HepG2 (cell line): ENCODE data around the gene SERPINE2. TPM values are rescaled to one million over a fixed set of nuclear protein-coding genes. Genes with fewer than 3 reads are reported as not detected.
A peak's percentile ranks its signal among the peaks of the same experiment; 100 is the strongest.

Source experiments
- ATAC-seq: fragments of 200-7000 bp; cut with Tn5 transposase; 3 replicates; pipeline ENCODE4 v1.9.1; 2020; ENCODE audit warnings: mild to moderate bottlenecking, moderate library complexity
- BruUV-seq: library from RNA; stranded (reverse); fragments of 400-500 nt; replicated peaks from 2 replicates; lab custom pipeline; 2021; lab: Mats Ljungman, UMichigan
- CTCF ChIA-PET: fragments of 300-600 bp; formaldehyde crosslinking; extraction: SDS; loops from one replicate; lab custom pipeline; 2021; ENCODE audit warnings: low total read pairs, inconsistent platforms, low intra/inter-chr PET ratio; lab: Yijun Ruan, JAX
- POLR2A ChIA-PET: fragments of 350-600 bp; sonication (Branson Sonifier 250); formaldehyde crosslinking; loops from one replicate; lab custom pipeline; 2020; ENCODE audit warnings: antibody characterized with exemption, inconsistent platforms; lab: Yijun Ruan, JAX
- DNase-seq: peaks from one replicate; pipeline ENCODE4 v3.0.0-alpha.2; 2015; ENCODE audit warnings: low spot score
- FAIRE-seq: peaks from 3 replicates; lab custom pipeline; 2011; peaks lifted over from hg19 to GRCh38; lab: Jason Lieb, UNC
- H2AFZ ChIP-seq: one replicate; pipeline ENCODE4 v1.6.1; 2011; ENCODE audit warnings: low read length, inconsistent platforms
- H3K27ac ChIP-seq: fragments of 300-600 bp; 3 replicates; pipeline ENCODE4 v1.8.0; 2011; ENCODE audit warnings: mixed run types, mild to moderate bottlenecking, mixed read lengths, low read length, inconsistent platforms; ENCODE audit not compliant: insufficient read depth; ENCODE audit errors: extremely low read length
- H3K27me3 ChIP-seq, 2 experiments: fragments of 200-600 bp in 1 of 2; 2 replicates in 1 of 2; 3 replicates in 1 of 2; pipeline versions ENCODE4 v1.6.0 to v1.8.0; 2011; ENCODE audit warnings: low read length in 2 of 2, mild to moderate bottlenecking in 2 of 2, moderate library complexity in 2 of 2, inconsistent platforms in 1 of 2; ENCODE audit not compliant: insufficient read depth in 2 of 2, control insufficient read depth in 1 of 2
- H3K36me3 ChIP-seq, 2 experiments: fragments of 200-600 bp in 1 of 2; replicated peaks in 1 of 2; 2 replicates in 1 of 2; 3 replicates in 1 of 2; pipeline versions ENCODE4 v1.5.1 to v1.8.0; 2011; ENCODE audit warnings: low read length in 2 of 2, inconsistent platforms in 1 of 2; ENCODE audit not compliant: insufficient read depth in 2 of 2, control insufficient read depth in 1 of 2
- H3K4me1 ChIP-seq: 2 replicates; pipeline ENCODE4 v1.5.1; 2012; ENCODE audit warnings: low read length, inconsistent platforms; ENCODE audit not compliant: insufficient read depth
- H3K4me2 ChIP-seq: 2 replicates; pipeline ENCODE4 v1.6.0; 2011; ENCODE audit warnings: low read depth, low read length, inconsistent platforms
- H3K4me3 ChIP-seq, 3 experiments: fragments of 200-600 bp in 1 of 3; sonication (generic), shearing (Covaris generic) in 1 of 3; replicated peaks in 1 of 3; 2 replicates each; pipeline ENCODE4 v1.5.1; 2011 to 2016; ENCODE audit warnings: low read length in 3 of 3, inconsistent platforms in 2 of 3, low read depth in 2 of 3, mild to moderate bottlenecking in 2 of 3, control low read depth in 1 of 3, mixed read lengths in 1 of 3; ENCODE audit not compliant: insufficient read depth in 1 of 3
- H3K79me2 ChIP-seq: one replicate; pipeline ENCODE4 v1.6.1; 2011; ENCODE audit warnings: low read length, inconsistent platforms; ENCODE audit not compliant: insufficient read depth
- H3K9ac ChIP-seq: 2 replicates; pipeline ENCODE4 v1.6.0; 2011; ENCODE audit warnings: mild to moderate bottlenecking, low read depth, low read length, inconsistent platforms; ENCODE audit not compliant: insufficient read depth
- H3K9me3 ChIP-seq: 2 replicates; pipeline ENCODE4 v1.5.1; 2012; ENCODE audit warnings: mild to moderate bottlenecking, low read length
- H4K20me1 ChIP-seq: 2 replicates; pipeline ENCODE4 v1.6.0; 2011; ENCODE audit warnings: inconsistent platforms, mild to moderate bottlenecking, low read length, moderate library complexity; ENCODE audit not compliant: insufficient read depth
- WGBS: methylation state at CpG from one replicate; pipeline ENCODE4 v1.1.6; 2017; ENCODE audit warnings: low lambda C conversion rate; 5-methylcytosine and 5-hydroxymethylcytosine counted together
- in situ Hi-C: cut with HindIII; loops from 2 replicates; pipeline ENCODE4 v1.10.0; 2017; ENCODE audit warnings: low pct_unique_long_range_greater_than_20kb; ENCODE audit not compliant: extremely low pct_ligation_motif_present
- intact Hi-C: fragments of 100-400 bp; cut with micrococcal nuclease; formaldehyde crosslinking; loops from one replicate; pipeline ENCODE4 v1.10.0; 2022; ENCODE audit not compliant: unreplicated experiment
- polyA plus RNA-seq, 8 experiments: library from polyadenylated mRNA; depleted of rRNA in 3 of 8; stranded (reverse) in 7 of 8; unstranded in 1 of 8; fragments of >200 nt; fragmentation: Illumina TruSeq in 4 of 8; extraction: Trizol in 4 of 8; gene quantifications; 2 replicates each; pipeline versions ENCODE4 v1.2.1 to v1.2.3, GENCODE V29; 2011 to 2016; ENCODE audit warnings: low read depth in 4 of 8, missing spikeins in 1 of 8, mixed read lengths in 1 of 8; ENCODE audit not compliant: insufficient read depth in 1 of 8
- total RNA-seq, 5 experiments: library from RNA; depleted of rRNA; stranded (reverse); fragments of >200 nt; fragmentation: Illumina TruSeq; extraction: Trizol; gene quantifications; 2 replicates each; pipeline ENCODE4 v1.2.3, GENCODE V29; 2016; ENCODE audit warnings: low read depth in 1 of 5
- TF ChIP-seq, protein P1 (sequence below): sonication (generic); formaldehyde crosslinking; IDR thresholded peaks from 2 replicates; pipeline ENCODE4 v1.8.1; 2022; ENCODE audit warnings: mild to moderate bottlenecking, missing genetic modification reagents
- TF ChIP-seq, protein P2 (sequence below): fragments of 450-650 bp; IDR thresholded peaks from 2 replicates; pipeline ENCODE4 v1.6.1; 2016
- TF ChIP-seq, protein P3 (sequence below): sonication (generic); formaldehyde crosslinking; IDR thresholded peaks from 2 replicates; pipeline ENCODE4 v1.4.0; 2020; ENCODE audit warnings: mild to moderate bottlenecking, low read depth, missing genetic modification reagents
- TF ChIP-seq, protein P4 (sequence below): sonication (generic); formaldehyde crosslinking; IDR thresholded peaks from 2 replicates; pipeline ENCODE4 v1.5.1; 2020; ENCODE audit warnings: missing genetic modification reagents, mild to moderate bottlenecking, borderline replicate concordance
- TF ChIP-seq, protein P5 (sequence below): sonication (generic); formaldehyde crosslinking; IDR thresholded peaks from 2 replicates; pipeline ENCODE4 v1.5.1; 2020; ENCODE audit warnings: missing genetic modification reagents, mild to moderate bottlenecking, borderline replicate concordance

The SERPINE2 gene
- total and polyA plus RNA-seq, 2 of the 13 experiments (the other 11 are each of a cell fraction or from before 2014, with no cell fraction given): 7.9 to 18.1 TPM

DNA sequence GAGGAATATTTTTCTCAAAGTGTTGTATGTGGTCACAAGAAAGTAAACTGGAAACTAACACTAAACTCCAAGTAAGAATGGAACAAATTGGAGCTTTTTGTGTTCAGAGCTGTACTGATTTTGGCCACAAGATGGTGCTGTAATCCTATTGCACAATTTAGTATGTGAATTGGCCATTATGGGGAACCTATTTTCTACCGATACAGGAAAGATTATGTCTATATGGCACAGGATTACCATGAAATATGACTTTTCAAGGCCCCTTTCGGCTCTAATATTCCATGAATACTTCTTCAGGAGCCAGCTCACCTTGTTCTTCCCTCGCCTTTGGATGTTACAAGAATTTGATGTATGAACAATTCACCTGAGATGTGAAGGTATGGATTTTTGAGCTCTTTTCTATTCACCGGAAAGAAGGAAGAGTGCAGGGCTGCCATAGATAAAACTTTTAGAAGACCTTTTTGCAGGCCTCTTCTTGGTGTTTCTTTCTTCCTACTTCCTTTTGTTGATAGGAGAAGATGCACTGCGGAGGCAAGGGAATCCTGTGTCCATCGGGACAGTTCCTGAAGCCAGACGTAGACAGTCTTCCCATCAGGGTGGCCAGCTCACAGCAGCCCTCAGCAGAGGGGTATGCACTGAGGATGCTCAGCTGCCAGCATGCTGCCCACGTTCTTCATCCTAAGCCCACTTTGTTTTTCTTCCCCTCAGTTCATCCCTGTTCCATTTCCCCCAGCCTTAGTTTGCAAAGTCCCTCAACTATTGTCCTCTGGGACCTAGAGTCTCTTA lies 68.5 kb downstream of the SERPINE2 start (continued):
- TF ChIP-seq, protein P1, sequence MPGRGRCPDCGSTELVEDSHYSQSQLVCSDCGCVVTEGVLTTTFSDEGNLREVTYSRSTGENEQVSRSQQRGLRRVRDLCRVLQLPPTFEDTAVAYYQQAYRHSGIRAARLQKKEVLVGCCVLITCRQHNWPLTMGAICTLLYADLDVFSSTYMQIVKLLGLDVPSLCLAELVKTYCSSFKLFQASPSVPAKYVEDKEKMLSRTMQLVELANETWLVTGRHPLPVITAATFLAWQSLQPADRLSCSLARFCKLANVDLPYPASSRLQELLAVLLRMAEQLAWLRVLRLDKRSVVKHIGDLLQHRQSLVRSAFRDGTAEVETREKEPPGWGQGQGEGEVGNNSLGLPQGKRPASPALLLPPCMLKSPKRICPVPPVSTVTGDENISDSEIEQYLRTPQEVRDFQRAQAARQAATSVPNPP (CRISPR knock-in tag): no peak

DNA sequence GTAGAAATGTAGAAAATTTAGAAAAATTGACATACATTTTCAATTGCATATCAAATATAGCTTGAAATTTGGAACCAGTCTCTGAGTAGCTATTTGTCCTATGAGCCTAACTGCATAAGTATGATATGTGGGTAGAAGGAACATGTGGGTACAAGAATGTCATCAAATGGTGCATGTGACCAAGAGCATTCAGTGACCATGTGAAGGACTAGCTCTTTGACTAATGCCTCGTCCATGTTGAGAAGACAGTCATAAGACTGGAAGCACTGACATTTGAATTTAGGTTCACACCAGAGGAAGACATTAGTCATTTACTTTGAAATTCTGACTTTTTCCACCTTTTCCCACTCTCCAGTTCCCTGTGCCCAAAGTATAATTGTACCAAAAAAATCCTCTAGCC lies 69.2 kb downstream of the SERPINE2 start:
- TF ChIP-seq, protein P2, sequence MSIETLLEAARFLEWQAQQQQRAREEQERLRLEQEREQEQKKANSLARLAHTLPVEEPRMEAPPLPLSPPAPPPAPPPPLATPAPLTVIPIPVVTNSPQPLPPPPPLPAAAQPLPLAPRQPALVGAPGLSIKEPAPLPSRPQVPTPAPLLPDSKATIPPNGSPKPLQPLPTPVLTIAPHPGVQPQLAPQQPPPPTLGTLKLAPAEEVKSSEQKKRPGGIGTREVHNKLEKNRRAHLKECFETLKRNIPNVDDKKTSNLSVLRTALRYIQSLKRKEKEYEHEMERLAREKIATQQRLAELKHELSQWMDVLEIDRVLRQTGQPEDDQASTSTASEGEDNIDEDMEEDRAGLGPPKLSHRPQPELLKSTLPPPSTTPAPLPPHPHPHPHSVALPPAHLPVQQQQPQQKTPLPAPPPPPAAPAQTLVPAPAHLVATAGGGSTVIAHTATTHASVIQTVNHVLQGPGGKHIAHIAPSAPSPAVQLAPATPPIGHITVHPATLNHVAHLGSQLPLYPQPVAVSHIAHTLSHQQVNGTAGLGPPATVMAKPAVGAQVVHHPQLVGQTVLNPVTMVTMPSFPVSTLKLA: peak; percentile 46; the same call in 1 of the 2 replicates
- TF ChIP-seq, protein P3, sequence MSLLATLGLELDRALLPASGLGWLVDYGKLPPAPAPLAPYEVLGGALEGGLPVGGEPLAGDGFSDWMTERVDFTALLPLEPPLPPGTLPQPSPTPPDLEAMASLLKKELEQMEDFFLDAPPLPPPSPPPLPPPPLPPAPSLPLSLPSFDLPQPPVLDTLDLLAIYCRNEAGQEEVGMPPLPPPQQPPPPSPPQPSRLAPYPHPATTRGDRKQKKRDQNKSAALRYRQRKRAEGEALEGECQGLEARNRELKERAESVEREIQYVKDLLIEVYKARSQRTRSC: no peak
- TF ChIP-seq, protein P4, sequence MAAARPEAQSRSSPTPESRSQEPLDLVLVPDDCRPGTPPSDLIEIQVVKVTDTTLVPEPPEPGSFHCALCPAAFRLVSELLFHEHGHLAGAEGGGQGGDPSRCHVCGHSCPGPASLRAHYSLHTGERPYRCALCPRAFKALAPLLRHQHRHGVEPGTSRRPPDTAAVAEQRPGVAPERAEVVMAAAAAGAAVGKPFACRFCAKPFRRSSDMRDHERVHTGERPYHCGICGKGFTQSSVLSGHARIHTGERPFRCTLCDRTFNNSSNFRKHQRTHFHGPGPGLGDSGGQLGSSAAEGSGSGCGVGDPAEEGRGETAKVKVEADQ (CRISPR knock-in tag): no peak
- TF ChIP-seq, protein P5, sequence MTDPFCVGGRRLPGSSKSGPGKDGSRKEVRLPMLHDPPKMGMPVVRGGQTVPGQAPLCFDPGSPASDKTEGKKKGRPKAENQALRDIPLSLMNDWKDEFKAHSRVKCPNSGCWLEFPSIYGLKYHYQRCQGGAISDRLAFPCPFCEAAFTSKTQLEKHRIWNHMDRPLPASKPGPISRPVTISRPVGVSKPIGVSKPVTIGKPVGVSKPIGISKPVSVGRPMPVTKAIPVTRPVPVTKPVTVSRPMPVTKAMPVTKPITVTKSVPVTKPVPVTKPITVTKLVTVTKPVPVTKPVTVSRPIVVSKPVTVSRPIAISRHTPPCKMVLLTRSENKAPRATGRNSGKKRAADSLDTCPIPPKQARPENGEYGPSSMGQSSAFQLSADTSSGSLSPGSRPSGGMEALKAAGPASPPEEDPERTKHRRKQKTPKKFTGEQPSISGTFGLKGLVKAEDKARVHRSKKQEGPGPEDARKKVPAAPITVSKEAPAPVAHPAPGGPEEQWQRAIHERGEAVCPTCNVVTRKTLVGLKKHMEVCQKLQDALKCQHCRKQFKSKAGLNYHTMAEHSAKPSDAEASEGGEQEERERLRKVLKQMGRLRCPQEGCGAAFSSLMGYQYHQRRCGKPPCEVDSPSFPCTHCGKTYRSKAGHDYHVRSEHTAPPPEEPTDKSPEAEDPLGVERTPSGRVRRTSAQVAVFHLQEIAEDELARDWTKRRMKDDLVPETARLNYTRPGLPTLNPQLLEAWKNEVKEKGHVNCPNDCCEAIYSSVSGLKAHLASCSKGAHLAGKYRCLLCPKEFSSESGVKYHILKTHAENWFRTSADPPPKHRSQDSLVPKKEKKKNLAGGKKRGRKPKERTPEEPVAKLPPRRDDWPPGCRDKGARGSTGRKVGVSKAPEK (CRISPR knock-in tag): no peak
- TF ChIP-seq, all 625 proteins: peak for 1
- no peak overlapping the region for H3K4me3 ChIP-seq
- BruUV-seq: no TSS peak
- ChIA-PET POLR2A (interaction anchor here (0.7 to 1.5 kb wide), 5 partner anchors 9 to 315 kb away, joined by 4 to 7 read pairs (median 6); partner anchors contain the start of gene MRPL44), CTCF (interaction anchor here (0.8 to 4.6 kb wide), 9 partner anchors 19 to 808 kb away, joined by 3 to 120 read pairs (median 6); partner anchors contain the start of gene SERPINE2)
- H4K20me1 ChIP-seq: no peaks in the 10 kb centered on the region
- H3K9me3 ChIP-seq: no peaks in the 10 kb centered on the region
- in situ Hi-C loops: no loop called here
- peaks cover 16% of the 10 kb centered on the region for H3K4me1 ChIP-seq
- no peak for FAIRE-seq
- H3K4me2 ChIP-seq: no peak overlapping the region
- intact Hi-C loops: loop anchor here (1.0 to 2.0 kb wide), 7 partner anchors 19 to 681 kb away; no protein-coding TSS in a partner anchor
- H2AFZ ChIP-seq: no peak overlapping the region
- H3K9ac ChIP-seq: no peak overlapping the region
- DNase-seq: no peak
- no peaks in the 10 kb centered on the region for H3K79me2 ChIP-seq
- no peak overlapping the region for H3K27ac ChIP-seq
- no peak for ATAC-seq
- 100% methylated on average over 1 of the region's 1 CpG for WGBS
- H3K36me3 ChIP-seq: peaks cover 1 to 20% of the 10 kb centered on the region in 2 experiments; a peak in 4 of 5 replicates
- H3K27me3 ChIP-seq: no peaks in the 10 kb centered on the region
